Breast epithelium (tissue), 4 donors: ENCODE results near the gene RD3L. TPM values are rescaled to one million over a fixed set of nuclear protein-coding genes. Genes with fewer than 3 reads are reported as not detected.

Source experiments
- DNase-seq, 2 donors: peaks; one replicate each; pipeline ENCODE4 v3.0.0-alpha.2; 2019; ENCODE audit warnings: low spot score in 2 of 2
- H3K27ac ChIP-seq, 2 donors: fragments of 200-600 bp; sonication (generic) in 1 of 2; one replicate each; pipeline ENCODE4 v1.5.1; 2016 to 2019; ENCODE audit warnings: mild to moderate bottlenecking in 1 of 2
- H3K27me3 ChIP-seq, 2 donors: fragments of 200-600 bp; sonication (generic) in 1 of 2; one replicate each; pipeline versions ENCODE4 v1.5.1 to v1.6.0; 2017 to 2019; ENCODE audit warnings: control low read depth in 1 of 2, mild to moderate bottlenecking in 1 of 2
- H3K36me3 ChIP-seq: fragments of 200-600 bp; one replicate; pipeline ENCODE4 v1.5.1; 2019
- H3K4me1 ChIP-seq, 2 donors: fragments of 200-600 bp; sonication (generic); one replicate each; pipeline ENCODE4 v1.5.1; 2016 to 2019; ENCODE audit warnings: control low read depth in 1 of 2
- H3K4me3 ChIP-seq, 3 donors: fragments of 200-600 bp; sonication (generic); 1 replicate in 2 of 3; 2 replicates in 1 of 3; pipeline ENCODE4 v1.5.1; 2016 to 2019; ENCODE audit warnings: mild to moderate bottlenecking in 3 of 3, moderate library complexity in 2 of 3
- H3K9me3 ChIP-seq, 2 donors: fragments of 200-600 bp; sonication (generic) in 1 of 2; one replicate each; pipeline ENCODE4 v1.5.1; 2016 to 2019; ENCODE audit warnings: control low read depth in 1 of 2
- CTCF ChIP-seq, 3 donors: fragments of 450-650 bp; IDR thresholded peaks; one replicate each; pipeline ENCODE4 v1.5.1; 2016 to 2017; ENCODE audit warnings: antibody characterized with exemption in 3 of 3, mild to moderate bottlenecking in 3 of 3, moderate library complexity in 3 of 3
- POLR2A ChIP-seq: fragments of 450-650 bp; IDR thresholded peaks from one replicate; pipeline ENCODE4 v1.6.1; 2016; ENCODE audit warnings: antibody characterized with exemption, mild to moderate bottlenecking, moderate library complexity
- POLR2AphosphoS5 ChIP-seq, 3 donors: sonication (generic); formaldehyde crosslinking; IDR thresholded peaks; one replicate each; pipeline ENCODE4 v1.6.1; 2017; ENCODE audit warnings: antibody characterized with exemption in 3 of 3
- intact Hi-C: fragments of 100-400 bp; cut with DNase I; formaldehyde crosslinking; loops from one replicate; pipeline ENCODE4 v1.15.1; 2023; ENCODE audit warnings: low total_unique reads
- total RNA-seq, 3 donors: library from RNA; depleted of rRNA; stranded (reverse); fragments of >200 nt; gene quantifications; one replicate each; pipeline ENCODE4 v1.1.0, GENCODE V29; 2016

The RD3L gene
- total RNA-seq, 3 donors from 2014 or later, result not detected

- H3K27ac ChIP-seq, result peak overlapping the region; percentile 76 to 80
- peak; percentile 85 to 88 for DNase-seq
- no peaks in the 10 kb centered on the region for H3K4me1 ChIP-seq
- TF ChIP-seq CTCF (IDR thresholded peaks at IDR 0.05), result peak; percentile 79 to 90 (median 88)
- TF ChIP-seq POLR2AphosphoS5 (IDR thresholded peaks at IDR 0.05), result peak; percentile 49 to 82 (median 64)
- TF ChIP-seq POLR2A, result peak; percentile 43
- no peaks in the 10 kb centered on the region for H3K9me3 ChIP-seq
- intact Hi-C loops, result no loop called here
- H3K27me3 ChIP-seq, result no peaks in the 10 kb centered on the region
- no peaks in the 10 kb centered on the region for H3K36me3 ChIP-seq
- H3K4me3 ChIP-seq, result peak overlapping the region; percentile 69 to 93 (median 81)
These were observed 21.1 kb downstream of the RD3L start for GRCh38 chr14:103920981-103921854.

GRCh38 chr14:103916636-103917262, 25.6 kb downstream of the RD3L start:
- no peak overlapping the region for H3K4me3 ChIP-seq
- TF ChIP-seq CTCF (IDR thresholded peaks at IDR 0.05) (no peak), POLR2A (no peak), POLR2AphosphoS5 (IDR thresholded peaks at IDR 0.05) (no peak)
- no peaks in the 10 kb centered on the region for H3K27me3 ChIP-seq
- no peaks in the 10 kb centered on the region for H3K36me3 ChIP-seq
- H3K4me1 ChIP-seq, result no peaks in the 10 kb centered on the region
- intact Hi-C loops, result loop anchor here (10.0 kb wide), 1 partner anchor 102 kb away; no protein-coding TSS in a partner anchor
- DNase-seq, result no peak
- H3K9me3 ChIP-seq, result no peaks in the 10 kb centered on the region
- peak overlapping the region in 1 of 2 donors; percentile 10 for H3K27ac ChIP-seq

- intact Hi-C loops, result loop anchor here (10.0 kb wide), 1 partner anchor 101 kb away; no protein-coding TSS in a partner anchor
These were observed 26.7 kb downstream of the RD3L start for GRCh38 chr14:103915616-103916015.

GRCh38 chr14:103910984-103911383, 31.3 kb downstream of the RD3L start:
- no peaks in the 10 kb centered on the region for H3K27me3 ChIP-seq
- H3K9me3 ChIP-seq, result no peaks in the 10 kb centered on the region
- no peak for DNase-seq
- no peaks in the 10 kb centered on the region for H3K36me3 ChIP-seq
- H3K27ac ChIP-seq, result no peak overlapping the region
- no peak overlapping the region for H3K4me3 ChIP-seq
- intact Hi-C loops, result loop anchor here (10.0 kb wide), 1 partner anchor 96 kb away; no protein-coding TSS in a partner anchor
- H3K4me1 ChIP-seq, result no peaks in the 10 kb centered on the region
- TF ChIP-seq POLR2AphosphoS5 (IDR thresholded peaks at IDR 0.05), result no peak
- TF ChIP-seq POLR2A, result no peak
- TF ChIP-seq CTCF (IDR thresholded peaks at IDR 0.05), result no peak

More at GRCh38 chr14:103915616-103916015, 26.7 kb downstream of the RD3L start:
- TF ChIP-seq CTCF (IDR thresholded peaks at IDR 0.05) (no peak), POLR2A (no peak), POLR2AphosphoS5 (IDR thresholded peaks at IDR 0.05) (no peak)
- Histone ChIP-seq H3K27ac (no peak overlapping the region), H3K36me3 (no peaks in the 10 kb centered on the region), H3K9me3 (no peaks in the 10 kb centered on the region), H3K4me3 (no peak overlapping the region), H3K4me1 (no peaks in the 10 kb centered on the region), H3K27me3 (no peaks in the 10 kb centered on the region)
- DNase-seq, result no peak
